Muscle layer of duodenum (tissue), 2 donors: ENCODE measurements around the gene CLDN1.

Experiments
- H3K27ac ChIP-seq: one replicate; pipeline ENCODE4 v1.7.0; 2013; ENCODE audit warnings: mild to moderate bottlenecking, low read length
- H3K27me3 ChIP-seq: one replicate; pipeline ENCODE4 v1.7.0; 2013; ENCODE audit warnings: low read depth, mild to moderate bottlenecking, control low read depth, low read length
- H3K36me3 ChIP-seq, 2 donors: one replicate each; pipeline ENCODE4 v1.7.0; 2013; ENCODE audit warnings: low read length in 2 of 2, control low read depth in 1 of 2, mild to moderate bottlenecking in 1 of 2; ENCODE audit not compliant: insufficient read depth in 2 of 2, control insufficient read depth in 1 of 2
- H3K4me1 ChIP-seq, 2 donors: one replicate each; pipeline ENCODE4 v1.7.0; 2013; ENCODE audit warnings: low read length in 2 of 2, mild to moderate bottlenecking in 2 of 2, control low read depth in 1 of 2, moderate library complexity in 1 of 2; ENCODE audit not compliant: insufficient read depth in 2 of 2, control insufficient read depth in 1 of 2
- H3K4me3 ChIP-seq, 2 donors: one replicate each; pipeline ENCODE4 v1.7.0; 2013; ENCODE audit warnings: low read length in 2 of 2, low read depth in 1 of 2, mild to moderate bottlenecking in 1 of 2
- H3K9me3 ChIP-seq, 2 donors: one replicate each; pipeline ENCODE4 v1.7.0; 2013; ENCODE audit warnings: low read length in 2 of 2, control low read depth in 1 of 2, mild to moderate bottlenecking in 1 of 2; ENCODE audit not compliant: control insufficient read depth in 1 of 2
- donor health status: healthy.

Gene CLDN1

GRCh38 chr3:190308154-190308553 is 14.1 kb downstream of the CLDN1 start:
- Histone ChIP-seq H3K36me3 (no peaks in the 10 kb centered on the region), H3K4me1 (no peaks in the 10 kb centered on the region), H3K27ac (no peak overlapping the region), H3K4me3 (no peak overlapping the region), H3K9me3 (no peaks in the 10 kb centered on the region), H3K27me3 (no peaks in the 10 kb centered on the region)

- Histone ChIP-seq H3K27me3 (no peaks in the 10 kb centered on the region), H3K4me3 (no peak overlapping the region), H3K4me1 (no peaks in the 10 kb centered on the region), H3K9me3 (no peaks in the 10 kb centered on the region), H3K36me3 (no peaks in the 10 kb centered on the region), H3K27ac (no peak overlapping the region)
These were observed 15.1 kb downstream of the CLDN1 start for GRCh38 chr3:190307164-190307545.

- Histone ChIP-seq H3K27ac (no peak overlapping the region), H3K27me3 (no peaks in the 10 kb centered on the region), H3K9me3 (no peaks in the 10 kb centered on the region), H3K4me3 (no peak overlapping the region), H3K36me3 (no peaks in the 10 kb centered on the region), H3K4me1 (no peaks in the 10 kb centered on the region)
These were observed 15.6 kb downstream of the CLDN1 start for GRCh38 chr3:190306513-190307163.

GRCh38 chr3:190306026-190306425 is 16.2 kb downstream of the CLDN1 start:
- H3K27ac ChIP-seq, result no peak overlapping the region
- H3K27me3 ChIP-seq, result no peaks in the 10 kb centered on the region
- H3K4me1 ChIP-seq, result no peaks in the 10 kb centered on the region
- no peak overlapping the region for H3K4me3 ChIP-seq
- no peaks in the 10 kb centered on the region for H3K36me3 ChIP-seq
- H3K9me3 ChIP-seq, result no peaks in the 10 kb centered on the region

GRCh38 chr3:190305406-190305805 is 16.8 kb downstream of the CLDN1 start:
- H3K4me3 ChIP-seq, result no peak overlapping the region
- no peaks in the 10 kb centered on the region for H3K36me3 ChIP-seq
- no peak overlapping the region for H3K27ac ChIP-seq
- H3K4me1 ChIP-seq, result no peaks in the 10 kb centered on the region
- H3K9me3 ChIP-seq, result no peaks in the 10 kb centered on the region
- no peaks in the 10 kb centered on the region for H3K27me3 ChIP-seq

GRCh38 chr3:190303884-190304283 is 18.4 kb downstream of the CLDN1 start:
- H3K36me3 ChIP-seq, result no peaks in the 10 kb centered on the region
- no peaks in the 10 kb centered on the region for H3K4me1 ChIP-seq
- no peaks in the 10 kb centered on the region for H3K27me3 ChIP-seq
- H3K4me3 ChIP-seq, result no peak overlapping the region
- no peak overlapping the region for H3K27ac ChIP-seq
- H3K9me3 ChIP-seq, result no peaks in the 10 kb centered on the region

GRCh38 chr3:190302212-190302867 is 19.9 kb downstream of the CLDN1 start:
- no peaks in the 10 kb centered on the region for H3K4me1 ChIP-seq
- H3K4me3 ChIP-seq, result no peak overlapping the region
- H3K27ac ChIP-seq, result no peak overlapping the region
- H3K27me3 ChIP-seq, result no peaks in the 10 kb centered on the region
- no peaks in the 10 kb centered on the region for H3K9me3 ChIP-seq
- no peaks in the 10 kb centered on the region for H3K36me3 ChIP-seq

- Histone ChIP-seq H3K27ac (no peak overlapping the region), H3K4me3 (no peak overlapping the region)
These were observed 20.7 kb downstream of the CLDN1 start for GRCh38 chr3:190301591-190301990.

GRCh38 chr3:190299969-190300368 is 22.3 kb downstream of the CLDN1 start:
- no peaks in the 10 kb centered on the region for H3K4me1 ChIP-seq
- H3K4me3 ChIP-seq, result no peak overlapping the region
- H3K9me3 ChIP-seq, result no peaks in the 10 kb centered on the region
- H3K36me3 ChIP-seq, result no peaks in the 10 kb centered on the region
- no peaks in the 10 kb centered on the region for H3K27me3 ChIP-seq
- no peak overlapping the region for H3K27ac ChIP-seq

More at GRCh38 chr3:190301591-190301990, 20.7 kb downstream of the CLDN1 start:
- Histone ChIP-seq H3K27me3 (no peaks in the 10 kb centered on the region), H3K9me3 (no peaks in the 10 kb centered on the region), H3K36me3 (no peaks in the 10 kb centered on the region), H3K4me1 (no peaks in the 10 kb centered on the region)

GRCh38 chr3:190294030-190294429 is 28.2 kb downstream of the CLDN1 start:
- Histone ChIP-seq H3K4me1 (no peaks in the 10 kb centered on the region), H3K4me3 (no peak overlapping the region), H3K27ac (no peak overlapping the region), H3K27me3 (no peaks in the 10 kb centered on the region), H3K36me3 (no peaks in the 10 kb centered on the region), H3K9me3 (no peaks in the 10 kb centered on the region)

- Histone ChIP-seq H3K4me3 (no peak overlapping the region), H3K4me1 (no peaks in the 10 kb centered on the region), H3K9me3 (no peaks in the 10 kb centered on the region), H3K27ac (no peak overlapping the region), H3K36me3 (no peaks in the 10 kb centered on the region), H3K27me3 (no peaks in the 10 kb centered on the region)
These were observed 28.6 kb downstream of the CLDN1 start for GRCh38 chr3:190293621-190294020.
